ENCODE data around the gene CDKN2B.

CDKN2B gene

GRCh38 chr9:22043928-22044327, 34.8 kb upstream of the CDKN2B start:
- H3K4me2 ChIP-seq (ENCODE audit: low read length) = no peak overlapping the region
- no peak for TF ChIP-seq CTCF (IDR thresholded peaks at IDR 0.05; ENCODE audit: low read depth, low read length, poor library complexity, severe bottlenecking)
- TF ChIP-seq EZH2phosphoT487 (IDR thresholded peaks at IDR 0.05; ENCODE audit: borderline replicate concordance, low read length) = no peak
- no peaks in the 10 kb centered on the region for H3K36me3 ChIP-seq (ENCODE audit: control insufficient read depth, low read length)
- no peak overlapping the region for H3K27ac ChIP-seq (ENCODE audit: low read depth, low read length)
- H3K27me3 ChIP-seq (ENCODE audit: control insufficient read depth, low read length) = no peaks in the 10 kb centered on the region
- no peaks in the 10 kb centered on the region for H3F3A ChIP-seq (ENCODE audit: control insufficient read depth, insufficient read depth)
- no peaks in the 10 kb centered on the region for H3K9me2 ChIP-seq (replicated peaks; ENCODE audit: control insufficient read depth, low read length)
- no peaks in the 10 kb centered on the region for H3K4me1 ChIP-seq (ENCODE audit: control insufficient read depth, low read length)
- no peak overlapping the region for H3K4me3 ChIP-seq (ENCODE audit: low read length)
- H4K20me1 ChIP-seq (ENCODE audit: control insufficient read depth, insufficient read depth, low read depth, low read length) = no peaks in the 10 kb centered on the region
- H3K79me2 ChIP-seq (ENCODE audit: control insufficient read depth, low read length) = no peaks in the 10 kb centered on the region
- H3K9me3 ChIP-seq (ENCODE audit: control insufficient read depth, insufficient read depth, low read length) = no peaks in the 10 kb centered on the region

GRCh38 chr9:22041775-22042174, 32.7 kb upstream of the CDKN2B start:
- H3K4me1 ChIP-seq (ENCODE audit: control insufficient read depth, low read length) = no peaks in the 10 kb centered on the region
- no peaks in the 10 kb centered on the region for H3K9me2 ChIP-seq (replicated peaks; ENCODE audit: control insufficient read depth, low read length)
- no peaks in the 10 kb centered on the region for H3K79me2 ChIP-seq (ENCODE audit: control insufficient read depth, low read length)
- H3F3A ChIP-seq (ENCODE audit: control insufficient read depth, insufficient read depth) = no peaks in the 10 kb centered on the region
- TF ChIP-seq EZH2phosphoT487 (IDR thresholded peaks at IDR 0.05; ENCODE audit: borderline replicate concordance, low read length) = no peak
- no peak for TF ChIP-seq CTCF (IDR thresholded peaks at IDR 0.05; ENCODE audit: low read depth, low read length, poor library complexity, severe bottlenecking)
- no peaks in the 10 kb centered on the region for H4K20me1 ChIP-seq (ENCODE audit: control insufficient read depth, insufficient read depth, low read depth, low read length)
- no peaks in the 10 kb centered on the region for H3K27me3 ChIP-seq (ENCODE audit: control insufficient read depth, low read length)
- H3K4me2 ChIP-seq (ENCODE audit: low read length) = no peak overlapping the region
- no peak overlapping the region for H3K4me3 ChIP-seq (ENCODE audit: low read length)
- no peaks in the 10 kb centered on the region for H3K36me3 ChIP-seq (ENCODE audit: control insufficient read depth, low read length)
- no peaks in the 10 kb centered on the region for H3K9me3 ChIP-seq (ENCODE audit: control insufficient read depth, insufficient read depth, low read length)
- no peak overlapping the region for H3K27ac ChIP-seq (ENCODE audit: low read depth, low read length)

DNA sequence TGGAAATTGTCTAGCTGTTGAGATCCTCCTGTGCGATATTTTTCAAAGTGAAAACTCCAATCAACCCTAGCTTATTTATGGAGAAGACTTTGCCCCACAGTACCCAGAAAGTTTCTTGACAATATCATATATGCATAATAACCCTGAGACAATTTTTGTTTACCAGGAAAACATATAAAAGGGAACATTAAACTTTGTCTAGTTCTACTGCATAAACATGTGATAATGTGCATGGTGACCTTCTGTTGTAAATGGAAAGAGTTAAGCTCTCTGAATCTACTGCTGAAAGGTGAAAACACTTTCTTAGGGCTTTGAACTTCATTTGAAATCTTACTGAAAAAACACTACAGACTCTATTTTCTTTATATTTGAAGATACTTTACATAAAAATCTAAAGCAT, 32.2 kb upstream of the CDKN2B start:
- no peaks in the 10 kb centered on the region for H3K9me3 ChIP-seq (ENCODE audit: control insufficient read depth, insufficient read depth, low read length)
- no peaks in the 10 kb centered on the region for H3K27me3 ChIP-seq (ENCODE audit: control insufficient read depth, low read length)
- no peak overlapping the region for H3K27ac ChIP-seq (ENCODE audit: low read depth, low read length)
- H3K4me1 ChIP-seq (ENCODE audit: control insufficient read depth, low read length) = no peaks in the 10 kb centered on the region
- H3K36me3 ChIP-seq (ENCODE audit: control insufficient read depth, low read length) = no peaks in the 10 kb centered on the region
- TF ChIP-seq EZH2phosphoT487 (IDR thresholded peaks at IDR 0.05; ENCODE audit: borderline replicate concordance, low read length) = no peak
- TF ChIP-seq CTCF (IDR thresholded peaks at IDR 0.05; ENCODE audit: low read depth, low read length, poor library complexity, severe bottlenecking) = no peak
- H3K79me2 ChIP-seq (ENCODE audit: control insufficient read depth, low read length) = no peaks in the 10 kb centered on the region
- H3K4me2 ChIP-seq (ENCODE audit: low read length) = no peak overlapping the region
- no peak overlapping the region for H3K4me3 ChIP-seq (ENCODE audit: low read length)
- H4K20me1 ChIP-seq (ENCODE audit: control insufficient read depth, insufficient read depth, low read depth, low read length) = no peaks in the 10 kb centered on the region
- no peaks in the 10 kb centered on the region for H3F3A ChIP-seq (ENCODE audit: control insufficient read depth, insufficient read depth)
- H3K9me2 ChIP-seq (replicated peaks; ENCODE audit: control insufficient read depth, low read length) = no peaks in the 10 kb centered on the region

DNA sequence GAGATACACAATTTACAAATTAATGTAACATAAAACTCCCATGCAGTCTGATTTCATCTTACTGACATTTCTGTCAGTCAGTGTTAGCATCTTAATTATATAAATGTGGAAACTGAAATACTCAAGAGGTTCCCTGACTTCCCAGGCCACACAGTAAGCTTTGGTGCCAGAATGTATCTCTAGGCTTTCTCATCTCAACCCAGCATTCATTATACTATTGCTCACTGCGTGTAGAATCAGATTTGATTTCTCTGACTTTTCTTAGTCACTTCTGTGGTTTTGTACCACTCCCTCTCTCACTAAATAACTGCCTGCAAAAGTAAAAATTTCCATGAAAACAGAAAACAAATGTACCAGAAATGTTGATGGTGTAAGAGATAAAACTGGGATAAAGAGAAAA, 31.7 kb upstream of the CDKN2B start:
- H3F3A ChIP-seq (ENCODE audit: control insufficient read depth, insufficient read depth) = no peaks in the 10 kb centered on the region
- no peak overlapping the region for H3K4me3 ChIP-seq (ENCODE audit: low read length)
- no peaks in the 10 kb centered on the region for H3K9me3 ChIP-seq (ENCODE audit: control insufficient read depth, insufficient read depth, low read length)
- H3K27ac ChIP-seq (ENCODE audit: low read depth, low read length) = no peak overlapping the region
- H3K4me1 ChIP-seq (ENCODE audit: control insufficient read depth, low read length) = no peaks in the 10 kb centered on the region
- no peaks in the 10 kb centered on the region for H3K79me2 ChIP-seq (ENCODE audit: control insufficient read depth, low read length)
- no peaks in the 10 kb centered on the region for H4K20me1 ChIP-seq (ENCODE audit: control insufficient read depth, insufficient read depth, low read depth, low read length)
- H3K9me2 ChIP-seq (replicated peaks; ENCODE audit: control insufficient read depth, low read length) = no peaks in the 10 kb centered on the region
- H3K36me3 ChIP-seq (ENCODE audit: control insufficient read depth, low read length) = no peaks in the 10 kb centered on the region
- TF ChIP-seq EZH2phosphoT487 (IDR thresholded peaks at IDR 0.05; ENCODE audit: borderline replicate concordance, low read length) (no peak), CTCF (IDR thresholded peaks at IDR 0.05; ENCODE audit: low read depth, low read length, poor library complexity, severe bottlenecking) (no peak)
- no peaks in the 10 kb centered on the region for H3K27me3 ChIP-seq (ENCODE audit: control insufficient read depth, low read length)
- no peak overlapping the region for H3K4me2 ChIP-seq (ENCODE audit: low read length)
